Fibroblast of lung (primary cell): Measurements from ENCODE around the gene SERTAD2. TPM values are rescaled to one million over a fixed set of nuclear protein-coding genes. Genes with fewer than 3 reads are reported as not detected.

Experiments
- DNase-seq, 2 donors: peaks; one replicate each; pipeline versions ENCODE4 v3.0.0 to v3.0.0-alpha.2; 2010; ENCODE audit warnings: low read depth in 2 of 2
- H2AFZ ChIP-seq: 2 replicates; pipeline ENCODE4 v1.5.1; 2012; ENCODE audit warnings: low read length, control low read depth, inconsistent platforms
- H3K27ac ChIP-seq: 2 replicates; pipeline ENCODE4 v1.5.1; 2011; ENCODE audit warnings: low read length, control low read depth; ENCODE audit not compliant: insufficient read depth
- H3K27me3 ChIP-seq: 2 replicates; pipeline ENCODE4 v1.5.1; 2011; ENCODE audit warnings: mild to moderate bottlenecking, low read length; ENCODE audit not compliant: control insufficient read depth, insufficient read depth
- H3K36me3 ChIP-seq: 2 replicates; pipeline ENCODE4 v1.5.1; 2011; ENCODE audit warnings: low read length; ENCODE audit not compliant: control insufficient read depth, insufficient read depth
- H3K4me1 ChIP-seq: 2 replicates; pipeline ENCODE4 v1.5.1; 2011; ENCODE audit warnings: low read length; ENCODE audit not compliant: control insufficient read depth, insufficient read depth; ENCODE audit errors: extremely low read depth
- H3K4me2 ChIP-seq: 2 replicates; pipeline ENCODE4 v1.5.1; 2011; ENCODE audit warnings: low read length, control low read depth; ENCODE audit not compliant: insufficient read depth; ENCODE audit errors: extremely low read depth
- H3K4me3 ChIP-seq, 4 experiments: fragments of 200-600 bp in 1 of 4; sonication (generic) in 1 of 4; replicated peaks in 1 of 4; 2 replicates each; pipeline ENCODE4 v1.5.1; 2011 to 2016; ENCODE audit warnings: low read length in 4 of 4, low read depth in 3 of 4, mild to moderate bottlenecking in 3 of 4, control low read depth in 2 of 4, inconsistent platforms in 1 of 4, mixed read lengths in 1 of 4; ENCODE audit not compliant: insufficient read depth in 1 of 4; ENCODE audit errors: control extremely low read depth in 1 of 4
- H3K79me2 ChIP-seq: 2 replicates; pipeline ENCODE4 v1.5.1; 2012; ENCODE audit warnings: mild to moderate bottlenecking, low read length, inconsistent platforms; ENCODE audit not compliant: control insufficient read depth, insufficient read depth
- H3K9ac ChIP-seq: 2 replicates; pipeline ENCODE4 v1.5.1; 2011; ENCODE audit warnings: mild to moderate bottlenecking, low read length, control low read depth; ENCODE audit not compliant: insufficient read depth
- H3K9me3 ChIP-seq: 2 replicates; pipeline ENCODE4 v1.5.1; 2012; ENCODE audit warnings: low read depth, low read length; ENCODE audit not compliant: control insufficient read depth, insufficient read depth
- H4K20me1 ChIP-seq: 2 replicates; pipeline ENCODE4 v1.5.1; 2011; ENCODE audit warnings: low read length; ENCODE audit not compliant: control insufficient read depth, insufficient read depth; ENCODE audit errors: extremely low read depth
- CTCF ChIP-seq, 2 donors: IDR thresholded peaks in 1 of 2; conservative IDR thresholded peaks in 1 of 2; 1 replicate in 1 of 2; 2 replicates in 1 of 2; pipeline ENCODE4 v1.5.1; 2011 to 2012; ENCODE audit warnings: low read length in 2 of 2, control low read depth in 1 of 2, inconsistent platforms in 1 of 2, low read depth in 1 of 2, mild to moderate bottlenecking in 1 of 2
- EZH2 ChIP-seq: IDR thresholded peaks from 2 replicates; pipeline ENCODE4 v1.5.1; 2012; ENCODE audit warnings: low read length, control low read depth, mild to moderate bottlenecking; ENCODE audit errors: missing control alignments
- polyA plus RNA-seq, 2 donors: library from polyadenylated mRNA; depleted of rRNA in 1 of 2; stranded (reverse) in 1 of 2; unstranded in 1 of 2; fragments of >200 nt; gene quantifications; 2 replicates each; pipeline ENCODE4 v1.2.1, GENCODE V29; 2011 to 2012; ENCODE audit warnings: missing spikeins in 1 of 2
- total RNA-seq: library from RNA; depleted of rRNA; stranded (reverse); fragments of >200 nt; gene quantifications from 2 replicates; pipeline ENCODE4 v1.2.1, GENCODE V29; 2014

SERTAD2 gene
- total and polyA plus RNA-seq, 2 donors (not counting 1 experiment from before 2014, with no cell fraction given): 15.2 to 16.5 TPM

- H3K27ac ChIP-seq: no peak overlapping the region
- H4K20me1 ChIP-seq: no peaks in the 10 kb centered on the region
- peak overlapping the region; percentile 56 for H3K4me2 ChIP-seq
- peaks cover 12% of the 10 kb centered on the region for H3K27me3 ChIP-seq
- peak overlapping the region in 3 of 4 experiments; percentile 8 to 37 (median 9) for H3K4me3 ChIP-seq
- TF ChIP-seq CTCF (conservative IDR thresholded peaks at IDR 0.05 in 1 of 2, IDR thresholded peaks at IDR 0.05 in 1 of 2; ENCODE audit: low read depth in 1 of 2, low read length in 2 of 2): no peak
- DNase-seq: no peak
- peak overlapping the region; percentile 78 for H2AFZ ChIP-seq
- H3K36me3 ChIP-seq: no peaks in the 10 kb centered on the region
- peaks cover 2% of the 10 kb centered on the region for H3K4me1 ChIP-seq
- no peaks in the 10 kb centered on the region for H3K79me2 ChIP-seq
- no peaks in the 10 kb centered on the region for H3K9me3 ChIP-seq
- H3K9ac ChIP-seq: no peak overlapping the region
Measured at GRCh38 chr2:64608867-64609226, 44.9 kb downstream of the SERTAD2 start.

GRCh38 chr2:64607381-64608304 is 46.1 kb downstream of the SERTAD2 start:
- TF ChIP-seq EZH2 (no peak), CTCF (conservative IDR thresholded peaks at IDR 0.05 in 1 of 2, IDR thresholded peaks at IDR 0.05 in 1 of 2; ENCODE audit: low read depth in 1 of 2, low read length in 2 of 2) (no peak)
- Histone ChIP-seq H3K79me2 (no peaks in the 10 kb centered on the region), H3K4me2 (no peak overlapping the region), H3K27me3 (peaks cover 12% of the 10 kb centered on the region), H2AFZ (no peak overlapping the region), H3K27ac (no peak overlapping the region), H3K9me3 (no peaks in the 10 kb centered on the region), H4K20me1 (no peaks in the 10 kb centered on the region), H3K36me3 (no peaks in the 10 kb centered on the region), H3K4me1 (peaks cover 2% of the 10 kb centered on the region), H3K9ac (no peak overlapping the region), H3K4me3 (no peak overlapping the region)
- no peak for DNase-seq

- H2AFZ ChIP-seq: no peak overlapping the region
Measured at GRCh38 chr2:64606479-64607363, 47.0 kb downstream of the SERTAD2 start.

More at GRCh38 chr2:64606479-64607363, 47.0 kb downstream of the SERTAD2 start:
- TF ChIP-seq EZH2 (no peak), CTCF (conservative IDR thresholded peaks at IDR 0.05 in 1 of 2, IDR thresholded peaks at IDR 0.05 in 1 of 2; ENCODE audit: low read depth in 1 of 2, low read length in 2 of 2) (no peak)
- no peaks in the 10 kb centered on the region for H3K36me3 ChIP-seq
- no peaks in the 10 kb centered on the region for H3K9me3 ChIP-seq
- H3K4me2 ChIP-seq: peak overlapping the region; percentile 38
- H3K4me3 ChIP-seq: peak overlapping the region in 1 of 4 experiments; percentile 7
- H4K20me1 ChIP-seq: no peaks in the 10 kb centered on the region
- no peak overlapping the region for H3K9ac ChIP-seq
- no peaks in the 10 kb centered on the region for H3K79me2 ChIP-seq
- H3K27ac ChIP-seq: no peak overlapping the region
- DNase-seq: peak; percentile 36 to 49
- peaks cover 15% of the 10 kb centered on the region for H3K27me3 ChIP-seq
- peaks cover 2% of the 10 kb centered on the region for H3K4me1 ChIP-seq
